GM18505 (cell line): ENCODE results near the gene LIX1.
"Not testable (repeated sequence)": the region's sequence is repeated elsewhere in the genome, so short reads cannot be mapped to it uniquely, and the experiment has no call there.

ENCODE experiments used
- ATAC-seq: cut with Tn5 transposase; IDR thresholded peaks from one replicate; pipeline ENCODE4 v1.9.1; 2021; ENCODE audit not compliant: unreplicated experiment
- POLR2A ChIP-seq: IDR thresholded peaks from 4 replicates; pipeline ENCODE4 v1.6.1; 2011; ENCODE audit warnings: borderline replicate concordance; ENCODE audit not compliant: insufficient read depth, insufficient read length; ENCODE audit errors: extremely low read depth

Gene LIX1

GRCh38 chr5:97142521-97143254 is at the start of gene LIX1:
TSS of gene LIX1 (minus strand) at chr5:97142611. CDS start at chr5:97142576, 35 bp downstream.
- TF ChIP-seq POLR2A = no peak
- ATAC-seq = peak; percentile 79

DNA sequence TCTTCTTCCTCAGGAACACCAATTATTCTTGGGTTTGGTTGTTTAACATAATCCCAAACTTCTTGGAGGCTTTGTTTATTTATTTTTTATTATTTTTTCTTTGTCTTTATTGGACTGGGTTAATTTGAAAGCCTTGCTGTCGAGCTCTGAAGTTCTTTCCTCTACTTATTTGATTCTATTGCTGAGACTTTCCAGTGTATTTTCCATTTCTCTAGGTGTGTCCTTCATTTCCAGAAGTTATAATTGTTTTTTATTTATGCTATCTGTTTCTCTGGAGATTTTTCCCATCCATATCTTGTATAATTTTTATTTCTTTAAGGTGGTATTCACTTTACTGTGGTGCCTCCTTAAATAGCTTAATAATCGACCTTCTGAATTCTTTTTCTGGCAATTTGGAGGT is 49.5 kb upstream of the LIX1 start:
- ATAC-seq = no peak

DNA sequence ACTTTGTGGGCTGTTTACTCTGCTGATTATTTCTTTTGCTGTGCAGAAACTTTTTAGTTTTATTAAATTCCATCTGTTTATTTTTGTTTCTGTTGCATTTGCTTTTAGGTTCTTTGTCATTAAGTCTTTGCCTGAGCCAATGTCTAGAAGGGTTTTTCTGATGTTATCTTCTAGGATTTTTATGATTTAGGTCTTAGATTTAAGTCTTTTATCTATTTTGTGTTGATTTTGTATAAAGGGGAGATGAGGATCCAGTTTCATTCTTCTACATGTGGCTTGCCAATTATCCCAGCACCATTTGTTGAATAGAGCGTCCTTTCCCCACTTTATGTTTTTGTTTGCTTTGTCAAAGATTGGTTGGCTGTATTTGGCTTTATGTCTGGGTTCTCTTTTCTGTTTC is 47.1 kb upstream of the LIX1 start:
- ATAC-seq = not testable (repeated sequence)

More for the DNA sequence above, 49.5 kb upstream of the LIX1 start:
- no peak for TF ChIP-seq POLR2A

DNA sequence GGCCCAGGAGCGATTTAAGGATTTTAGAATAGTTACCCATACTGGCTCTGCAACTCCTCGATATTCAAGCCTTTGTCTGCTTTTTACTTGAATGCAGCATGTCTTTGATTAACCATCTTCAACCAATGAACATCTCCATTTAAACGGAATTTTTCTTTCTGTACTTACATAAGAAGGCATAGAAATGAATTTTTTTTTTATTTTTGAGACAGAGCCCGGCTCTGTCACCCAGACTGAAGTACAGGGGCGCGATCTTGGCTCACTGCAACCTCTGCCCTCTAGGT is 41.5 kb upstream of the LIX1 start:
- no peak for ATAC-seq
- no peak for TF ChIP-seq POLR2A

DNA sequence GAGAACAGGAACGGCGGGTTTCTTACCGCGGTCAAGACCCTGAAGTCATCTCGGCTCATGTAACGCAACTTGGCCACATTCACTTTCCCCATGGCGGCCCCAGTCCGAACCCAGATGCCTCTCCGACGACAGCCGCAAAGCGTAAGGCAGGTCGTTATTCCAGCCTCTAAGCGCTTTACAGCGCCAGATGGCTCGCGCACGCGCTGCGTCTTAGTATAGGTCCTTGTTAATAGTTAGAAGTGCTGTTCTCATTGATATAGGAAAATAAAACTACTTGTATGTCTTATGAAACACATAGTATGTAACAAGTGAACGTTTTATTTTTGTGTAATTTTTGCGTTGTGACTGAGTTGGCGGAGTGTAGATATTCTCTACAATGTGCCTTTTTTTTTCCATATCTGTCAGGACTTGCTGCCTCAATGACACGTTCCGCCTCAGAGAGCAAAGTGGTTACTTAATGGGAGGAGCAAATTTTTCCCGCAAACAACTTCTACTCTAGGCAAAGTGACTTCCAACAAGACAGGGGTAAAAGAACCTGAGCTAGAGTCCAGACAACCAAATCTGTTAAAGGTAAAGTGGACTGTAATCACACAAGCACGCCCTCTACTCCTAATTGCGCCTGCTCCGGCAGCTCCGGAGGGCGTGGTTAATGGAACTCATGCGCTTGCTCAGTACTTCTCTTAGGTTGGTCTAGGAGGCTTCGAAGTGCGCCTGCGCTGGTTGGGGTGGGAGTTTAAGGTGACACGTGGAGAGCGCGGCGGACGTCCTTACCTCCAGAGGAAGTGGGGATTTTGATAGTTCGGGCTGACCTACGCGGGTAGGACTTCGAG is 40.9 kb upstream of the LIX1 start, which contains the start of gene RIOK2:
RIOK2 (minus strand) TSS at position 148 of the 830 bp plus-strand sequence; CDS start at position 92, 56 bp downstream.
- ATAC-seq = peak; percentile 93
- TF ChIP-seq POLR2A = peak; percentile 84

GRCh38 chr5:97182571-97183099 is 40.2 kb upstream of the LIX1 start:
- no peak for ATAC-seq
- TF ChIP-seq POLR2A = no peak

DNA sequence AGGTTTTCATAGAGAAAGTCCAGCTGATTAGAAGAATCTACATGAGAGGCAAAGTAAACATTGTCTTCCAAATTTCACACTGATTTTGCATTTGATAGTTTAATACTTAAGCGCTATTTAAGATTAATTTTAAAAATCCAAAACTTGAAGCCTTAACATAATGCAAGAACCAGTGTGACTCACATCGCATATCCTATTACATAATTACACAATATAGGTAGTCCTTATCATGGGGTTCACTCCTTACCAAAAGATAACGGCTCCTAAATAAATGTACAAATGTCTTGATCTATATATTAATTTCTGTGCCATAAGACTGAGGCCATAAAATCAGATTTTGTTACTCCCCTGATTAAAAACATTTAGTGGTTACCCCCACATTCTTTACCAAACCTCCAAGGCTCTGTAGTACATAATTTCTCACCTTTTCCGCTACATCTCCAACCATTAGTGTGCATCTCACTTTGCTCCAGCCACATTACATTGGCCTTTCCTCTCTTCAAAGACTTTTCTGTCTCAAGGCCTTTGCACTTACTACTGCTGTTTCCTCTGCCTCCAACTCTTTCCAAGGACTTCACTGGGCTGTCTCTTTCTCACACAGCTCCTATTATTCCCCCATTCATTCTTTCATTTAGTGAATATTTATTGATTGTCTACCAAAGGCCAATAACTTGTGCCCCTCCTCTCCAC is 39.6 kb upstream of the LIX1 start:
- TF ChIP-seq POLR2A = no peak
- ATAC-seq = no peak

DNA sequence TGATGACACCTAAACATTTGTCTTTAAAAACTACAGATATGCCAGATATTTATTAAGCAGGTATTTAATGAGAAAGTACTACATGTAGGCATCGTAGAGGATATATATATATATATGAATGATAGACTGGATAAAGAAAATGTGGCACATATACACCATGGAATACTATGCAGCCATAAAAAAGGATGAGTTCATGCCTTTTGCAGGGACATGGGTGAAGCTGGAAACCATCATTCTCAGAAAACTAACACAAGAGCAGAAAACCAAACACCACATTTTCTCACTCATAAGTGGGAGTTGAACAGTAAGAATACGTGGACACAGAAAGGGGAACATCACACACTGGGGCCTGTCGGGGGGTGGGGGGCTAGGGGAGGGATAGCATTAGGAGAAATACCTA is 37.0 kb upstream of the LIX1 start:
- not testable (repeated sequence) for ATAC-seq

GRCh38 chr5:97172227-97172626 is 29.8 kb upstream of the LIX1 start:
- ATAC-seq = no peak
- TF ChIP-seq POLR2A = no peak

GRCh38 chr5:97171703-97172102 is 29.3 kb upstream of the LIX1 start:
- no peak for TF ChIP-seq POLR2A
- no peak for ATAC-seq

GRCh38 chr5:97167435-97167834 is 25.0 kb upstream of the LIX1 start:
- ATAC-seq = peak; percentile 83
- no peak for TF ChIP-seq POLR2A

- ATAC-seq = no peak
Measured at GRCh38 chr5:97165726-97166125, 23.3 kb upstream of the LIX1 start.

GRCh38 chr5:97164846-97165245 is 22.4 kb upstream of the LIX1 start:
- TF ChIP-seq POLR2A = no peak
- ATAC-seq = no peak

More at GRCh38 chr5:97165726-97166125, 23.3 kb upstream of the LIX1 start:
- TF ChIP-seq POLR2A = no peak
